OCI-LY7 (cell line): ENCODE data around the gene PYM1. TPM values are rescaled to one million over a fixed set of nuclear protein-coding genes. Genes with fewer than 3 reads are reported as not detected.

ENCODE experiments used
- BruUV-seq: library from RNA; stranded (reverse); fragments of 400-500 nt; replicated peaks from 2 replicates; lab custom pipeline; 2021; lab: Mats Ljungman, UMichigan
- CTCF ChIA-PET: fragments of 300-600 bp; sonication (Branson Sonifier 250); formaldehyde crosslinking; loops from one replicate; lab custom pipeline; 2022; ENCODE audit warnings: antibody characterized with exemption; ENCODE audit not compliant: unreplicated experiment; lab: Charles Lee
- POLR2A ChIA-PET: fragments of 300-600 bp; sonication (Branson Sonifier 250); formaldehyde crosslinking; loops from one replicate; lab custom pipeline; 2022; ENCODE audit warnings: antibody characterized with exemption; lab: Charles Lee
- DNase-seq: peaks from one replicate; pipeline ENCODE4 v3.0.0-alpha.2; 2015; ENCODE audit warnings: low spot score
- H2AFZ ChIP-seq: fragments of 200-600 bp; sonication (generic), shearing (Covaris generic); 2 replicates; pipeline ENCODE4 v1.6.1; 2014; ENCODE audit warnings: mild to moderate bottlenecking, antibody characterized with exemption, low read length, moderate library complexity
- H3K27ac ChIP-seq: fragments of 200-600 bp; sonication (generic); 2 replicates; pipeline ENCODE4 v1.5.1; 2014; ENCODE audit warnings: mixed run types, low read depth, mild to moderate bottlenecking, moderate library complexity, low read length, inconsistent platforms; ENCODE audit not compliant: poor library complexity, severe bottlenecking
- H3K36me3 ChIP-seq: fragments of 200-600 bp; sonication (generic); 2 replicates; pipeline ENCODE4 v1.6.1; 2014; ENCODE audit warnings: mild to moderate bottlenecking, antibody characterized with exemption, low read length, moderate library complexity, mixed read lengths; ENCODE audit not compliant: insufficient read depth
- H3K4me1 ChIP-seq: fragments of 200-600 bp; sonication (generic); 2 replicates; pipeline ENCODE4 v1.5.1; 2014; ENCODE audit warnings: mild to moderate bottlenecking, low read length; ENCODE audit not compliant: insufficient read depth, poor library complexity, severe bottlenecking
- H3K4me2 ChIP-seq: fragments of 200-600 bp; sonication (generic); 2 replicates; pipeline ENCODE4 v1.6.1; 2014; ENCODE audit warnings: mild to moderate bottlenecking, low read length
- H3K4me3 ChIP-seq: fragments of 200-600 bp; sonication (generic); 2 replicates; pipeline ENCODE4 v1.5.1; 2014; ENCODE audit warnings: mild to moderate bottlenecking, low read depth, low read length; ENCODE audit not compliant: poor library complexity, severe bottlenecking
- H3K79me2 ChIP-seq: fragments of 200-600 bp; sonication (generic); 2 replicates; pipeline ENCODE4 v1.6.1; 2016; ENCODE audit warnings: low read depth, mild to moderate bottlenecking, low read length, moderate library complexity, mixed read lengths; ENCODE audit not compliant: insufficient read depth
- H3K9me2 ChIP-seq: fragments of 200-600 bp; sonication (generic); 2 replicates; pipeline ENCODE4 v1.6.1; 2016; ENCODE audit warnings: mild to moderate bottlenecking, low read length, mixed read lengths; ENCODE audit not compliant: insufficient read depth
- H3K9me3 ChIP-seq: fragments of 200-600 bp; sonication (generic); 2 replicates; pipeline ENCODE4 v1.6.1; 2014; ENCODE audit warnings: mild to moderate bottlenecking, mixed run types, low read length, mixed read lengths
- H4K20me1 ChIP-seq: fragments of 200-600 bp; sonication (generic); 2 replicates; pipeline ENCODE4 v1.6.1; 2014; ENCODE audit warnings: mild to moderate bottlenecking, antibody characterized with exemption, low read length, moderate library complexity, mixed read lengths; ENCODE audit not compliant: insufficient read depth
- EZH2phosphoT487 ChIP-seq: fragments of 200-600 bp; sonication (generic); IDR thresholded peaks from 2 replicates; pipeline ENCODE4 v1.6.1; 2018; ENCODE audit warnings: low read depth, borderline replicate concordance, mild to moderate bottlenecking, mixed run types, antibody characterized with exemption, low read length, moderate library complexity, mixed read lengths
- intact Hi-C: fragments of 100-400 bp; cut with micrococcal nuclease; formaldehyde crosslinking; loops from one replicate; pipeline ENCODE4 v1.10.0; 2022; ENCODE audit not compliant: unreplicated experiment
- total RNA-seq, 2 experiments: library from RNA; depleted of rRNA in 1 of 2; stranded (reverse); fragments of >200 nt in 1 of 2; shearing (Covaris generic) in 1 of 2; gene quantifications; 2 replicates each; pipeline ENCODE4 v1.2.3, GENCODE V29; 2014 to 2022
- TF ChIP-seq, protein P1 (sequence below): fragments of 200-600 bp; sonication (generic); conservative IDR thresholded peaks from 2 replicates; pipeline ENCODE4 v1.5.1; 2014; ENCODE audit warnings: mild to moderate bottlenecking, antibody characterized with exemption, low read length, moderate library complexity, mixed read lengths

PYM1 gene
- total RNA-seq, 2 experiments from 2014 or later = 82.7 to 88.5 TPM

DNA sequence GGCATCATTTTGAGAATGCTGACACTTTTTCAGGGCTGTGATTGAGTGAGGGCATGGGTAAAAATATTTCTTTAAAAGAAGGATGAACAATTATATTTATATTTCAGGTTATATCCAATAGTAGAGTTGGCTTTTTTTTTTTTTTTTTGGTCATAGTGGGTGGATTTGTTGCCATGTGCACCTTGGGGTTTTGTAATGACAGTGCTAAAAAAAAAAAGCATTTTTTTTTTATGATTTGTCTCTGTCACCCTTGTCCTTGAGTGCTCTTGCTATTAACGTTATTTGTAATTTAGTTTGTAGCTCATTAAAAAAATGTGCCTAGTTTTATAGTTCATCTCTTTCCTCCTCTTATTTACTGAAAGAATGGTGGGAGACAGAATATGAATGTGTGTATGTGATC lies 44.8 kb upstream of the PYM1 start:
- H3K4me3 ChIP-seq = peak overlapping the region; percentile 81
- TF ChIP-seq, protein P1, sequence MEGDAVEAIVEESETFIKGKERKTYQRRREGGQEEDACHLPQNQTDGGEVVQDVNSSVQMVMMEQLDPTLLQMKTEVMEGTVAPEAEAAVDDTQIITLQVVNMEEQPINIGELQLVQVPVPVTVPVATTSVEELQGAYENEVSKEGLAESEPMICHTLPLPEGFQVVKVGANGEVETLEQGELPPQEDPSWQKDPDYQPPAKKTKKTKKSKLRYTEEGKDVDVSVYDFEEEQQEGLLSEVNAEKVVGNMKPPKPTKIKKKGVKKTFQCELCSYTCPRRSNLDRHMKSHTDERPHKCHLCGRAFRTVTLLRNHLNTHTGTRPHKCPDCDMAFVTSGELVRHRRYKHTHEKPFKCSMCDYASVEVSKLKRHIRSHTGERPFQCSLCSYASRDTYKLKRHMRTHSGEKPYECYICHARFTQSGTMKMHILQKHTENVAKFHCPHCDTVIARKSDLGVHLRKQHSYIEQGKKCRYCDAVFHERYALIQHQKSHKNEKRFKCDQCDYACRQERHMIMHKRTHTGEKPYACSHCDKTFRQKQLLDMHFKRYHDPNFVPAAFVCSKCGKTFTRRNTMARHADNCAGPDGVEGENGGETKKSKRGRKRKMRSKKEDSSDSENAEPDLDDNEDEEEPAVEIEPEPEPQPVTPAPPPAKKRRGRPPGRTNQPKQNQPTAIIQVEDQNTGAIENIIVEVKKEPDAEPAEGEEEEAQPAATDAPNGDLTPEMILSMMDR = no peak
- no peak for TF ChIP-seq EZH2phosphoT487
- no peak overlapping the region for H2AFZ ChIP-seq
- intact Hi-C loops = loop anchor here (2.0 kb wide), 2 partner anchors 68 to 154 kb away; partner anchors contain the start of genes ORMDL2 and RPS26
- peaks cover 38% of the 10 kb centered on the region for H3K4me1 ChIP-seq
- ChIA-PET POLR2A (interaction anchor here (0.5 to 1.7 kb wide), 3 partner anchors 52 to 155 kb away, joined by 4 to 7 read pairs (median 4); partner anchors contain the start of genes ORMDL2 and SARNP), CTCF (no interaction called here)
- H3K36me3 ChIP-seq = peaks cover 45% of the 10 kb centered on the region
- H3K9me3 ChIP-seq = no peaks in the 10 kb centered on the region
- no TSS peak for BruUV-seq
- H3K27ac ChIP-seq = peak overlapping the region; percentile 57
- 0 out of 2 replicates have a peak, but pooled peaks cover 6% of the 10 kb centered on the region for H4K20me1 ChIP-seq
- no peaks in the 10 kb centered on the region for H3K9me2 ChIP-seq
- no peak for DNase-seq
- peaks cover 28% of the 10 kb centered on the region; the same call in 1 of the 2 replicates for H3K79me2 ChIP-seq
- H3K4me2 ChIP-seq = peak overlapping the region; percentile 78

GRCh38 chr12:55972042-55972441 lies 44.3 kb upstream of the PYM1 start:
- TSS peak; percentile 24 for BruUV-seq
- Histone ChIP-seq H3K4me3 (peak overlapping the region; percentile 81), H3K9me3 (no peaks in the 10 kb centered on the region), H3K4me1 (peaks cover 40% of the 10 kb centered on the region), H3K9me2 (no peaks in the 10 kb centered on the region), H4K20me1 (0 out of 2 replicates have a peak, but pooled peaks cover 6% of the 10 kb centered on the region), H3K27ac (peak overlapping the region; percentile 57), H3K36me3 (peaks cover 45% of the 10 kb centered on the region), H3K4me2 (peak overlapping the region; percentile 78), H2AFZ (no peak overlapping the region), H3K79me2 (peaks cover 32% of the 10 kb centered on the region; the same call in 1 of the 2 replicates)
- DNase-seq = no peak
- ChIA-PET CTCF (no interaction called here), POLR2A (interaction anchor here (0.5 kb wide), 1 partner anchor 52 kb away, joined by 4 read pairs; no protein-coding TSS in a partner anchor)
- TF ChIP-seq, protein P1 = no peak
- no peak for TF ChIP-seq EZH2phosphoT487
- intact Hi-C loops = loop anchor here (2.0 kb wide), 2 partner anchors 69 to 153 kb away; partner anchors contain the start of genes ORMDL2 and RPS26

GRCh38 chr12:55970775-55971174 lies 43.1 kb upstream of the PYM1 start:
- Histone ChIP-seq H3K79me2 (peaks cover 26% of the 10 kb centered on the region; the same call in 1 of the 2 replicates), H3K9me3 (no peaks in the 10 kb centered on the region), H3K4me1 (peaks cover 47% of the 10 kb centered on the region), H4K20me1 (0 out of 2 replicates have a peak, but pooled peaks cover 6% of the 10 kb centered on the region), H3K9me2 (no peaks in the 10 kb centered on the region), H3K27ac (no peak overlapping the region), H2AFZ (no peak overlapping the region), H3K36me3 (peaks cover 37% of the 10 kb centered on the region), H3K4me3 (no peak overlapping the region), H3K4me2 (no peak overlapping the region)
- BruUV-seq = no TSS peak
- intact Hi-C loops = no loop called here
- no peak for TF ChIP-seq EZH2phosphoT487
- TF ChIP-seq, protein P1 = no peak
- no peak for DNase-seq
- ChIA-PET CTCF (no interaction called here), POLR2A (interaction anchor here (0.6 to 0.7 kb wide), 2 partner anchors 134 to 153 kb away, joined by 5 to 6 read pairs; partner anchors contain the start of genes ORMDL2, PA2G4 and SARNP)
